Kidney epithelial cell (primary cell): ENCODE data around the gene FAM184A. TPM values are rescaled to one million over a fixed set of nuclear protein-coding genes. Genes with fewer than 3 reads are reported as not detected.

Experiments used
- DNase-seq: peaks from one replicate; pipeline ENCODE4 v3.0.0-alpha.2; 2010; ENCODE audit warnings: low read depth
- H3K27me3 ChIP-seq: 2 replicates; pipeline ENCODE4 v1.6.0; 2011; ENCODE audit warnings: low read length; ENCODE audit not compliant: control insufficient read depth, insufficient read depth
- H3K36me3 ChIP-seq: 2 replicates; pipeline ENCODE4 v1.5.1; 2011; ENCODE audit warnings: low read length; ENCODE audit not compliant: control insufficient read depth, insufficient read depth
- H3K4me3 ChIP-seq: 2 replicates; pipeline ENCODE4 v1.5.1; 2011; ENCODE audit warnings: low read depth, mild to moderate bottlenecking, control low read depth, low read length
- total RNA-seq: library from RNA; depleted of rRNA; stranded (reverse); fragments of >200 nt; gene quantifications from 2 replicates; pipeline ENCODE4 v1.2.3, GENCODE V29; 2015
- TF ChIP-seq, protein P1 (sequence below): IDR thresholded peaks from 2 replicates; pipeline ENCODE4 v1.5.1; 2011; ENCODE audit warnings: mild to moderate bottlenecking, moderate library complexity, low read length, control low read depth, inconsistent platforms; ENCODE audit not compliant: insufficient read depth, poor library complexity, severe bottlenecking

Gene FAM184A
- total RNA-seq, 1 donor from 2014 or later, result 2.0 TPM

DNA sequence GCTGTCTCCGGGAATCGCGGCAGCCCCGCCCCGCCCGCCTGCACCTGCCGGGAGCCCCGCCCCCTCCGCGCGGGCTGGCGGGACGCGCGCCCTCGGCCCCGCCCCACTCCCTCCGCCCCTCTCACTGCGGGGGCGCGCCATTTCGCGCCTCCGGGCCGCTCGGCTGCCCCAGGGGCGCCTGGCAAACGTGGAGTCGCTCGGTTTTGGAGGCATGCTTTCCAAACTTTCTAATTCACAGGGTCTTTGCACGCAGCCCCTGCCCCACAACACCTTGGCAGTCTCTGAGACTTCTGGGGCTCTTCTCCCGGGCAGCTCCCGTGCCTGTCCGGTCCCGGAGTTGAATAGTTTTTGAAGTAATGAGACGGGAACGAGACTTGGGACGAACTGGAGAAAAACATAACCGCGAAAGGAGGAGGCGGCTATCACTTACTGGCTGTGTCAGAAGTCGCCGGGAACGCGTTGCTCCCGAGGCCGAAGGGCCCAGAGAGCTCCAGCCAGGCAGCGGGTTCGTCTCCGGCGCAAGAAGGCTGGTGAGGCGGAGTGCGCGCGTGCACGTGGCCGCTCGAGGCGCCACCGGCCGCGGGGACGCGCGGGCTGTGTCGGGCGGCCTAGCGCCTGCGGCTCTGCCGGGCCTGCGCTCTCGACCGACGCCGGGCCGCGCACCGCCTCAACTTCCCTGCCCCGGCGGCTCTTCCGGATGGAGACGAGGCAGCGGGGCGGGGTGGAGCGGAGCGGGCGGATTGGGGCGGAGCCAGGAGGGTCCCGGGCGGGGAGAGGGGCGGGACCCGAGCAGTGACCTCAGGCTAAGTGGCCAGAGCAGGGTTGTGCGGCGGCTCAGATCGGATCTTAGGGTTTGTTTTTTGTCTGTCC is 143.8 kb downstream of the FAM184A start, which contains the start of gene MCM9:
TSS of gene MCM9 (minus strand) at position 699 of the 870 bp plus-strand sequence. CDS start 3,436 bp downstream, outside the sequence.
- H3K36me3 ChIP-seq, result no peaks in the 10 kb centered on the region
- peak; percentile 34 for DNase-seq

DNA sequence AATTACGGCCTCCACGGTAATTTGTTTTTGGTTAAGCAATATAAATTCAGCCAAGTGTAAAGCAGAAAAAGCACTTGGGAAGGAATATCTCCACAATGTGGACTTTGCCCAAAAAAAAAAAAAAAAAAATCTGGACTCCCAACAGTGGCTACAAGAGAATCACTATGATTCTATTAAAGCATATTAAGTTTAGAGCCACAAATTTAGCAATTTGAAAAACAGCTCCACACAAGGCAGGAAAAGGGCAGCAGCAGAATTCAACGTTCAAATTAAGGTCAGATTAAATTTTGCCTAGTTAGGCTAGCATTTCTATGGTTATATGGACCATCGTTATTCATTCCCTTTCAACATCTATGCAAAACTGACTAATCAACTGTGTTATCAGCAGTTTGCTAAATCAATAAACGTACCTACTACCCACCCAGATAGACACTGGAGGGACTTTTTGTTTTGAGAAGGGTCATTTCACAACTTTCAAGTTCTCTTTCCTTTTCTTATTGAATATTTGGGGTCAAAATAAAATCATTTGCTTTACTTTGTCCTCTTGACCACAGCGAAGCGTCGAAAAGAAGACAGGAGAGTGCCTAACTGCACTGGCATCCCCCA is 144.5 kb downstream of the FAM184A start:
- peak overlapping the region; percentile 71 for H3K4me3 ChIP-seq
- DNase-seq, result no peak
- TF ChIP-seq, protein P1, sequence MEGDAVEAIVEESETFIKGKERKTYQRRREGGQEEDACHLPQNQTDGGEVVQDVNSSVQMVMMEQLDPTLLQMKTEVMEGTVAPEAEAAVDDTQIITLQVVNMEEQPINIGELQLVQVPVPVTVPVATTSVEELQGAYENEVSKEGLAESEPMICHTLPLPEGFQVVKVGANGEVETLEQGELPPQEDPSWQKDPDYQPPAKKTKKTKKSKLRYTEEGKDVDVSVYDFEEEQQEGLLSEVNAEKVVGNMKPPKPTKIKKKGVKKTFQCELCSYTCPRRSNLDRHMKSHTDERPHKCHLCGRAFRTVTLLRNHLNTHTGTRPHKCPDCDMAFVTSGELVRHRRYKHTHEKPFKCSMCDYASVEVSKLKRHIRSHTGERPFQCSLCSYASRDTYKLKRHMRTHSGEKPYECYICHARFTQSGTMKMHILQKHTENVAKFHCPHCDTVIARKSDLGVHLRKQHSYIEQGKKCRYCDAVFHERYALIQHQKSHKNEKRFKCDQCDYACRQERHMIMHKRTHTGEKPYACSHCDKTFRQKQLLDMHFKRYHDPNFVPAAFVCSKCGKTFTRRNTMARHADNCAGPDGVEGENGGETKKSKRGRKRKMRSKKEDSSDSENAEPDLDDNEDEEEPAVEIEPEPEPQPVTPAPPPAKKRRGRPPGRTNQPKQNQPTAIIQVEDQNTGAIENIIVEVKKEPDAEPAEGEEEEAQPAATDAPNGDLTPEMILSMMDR, result no peak
- no peaks in the 10 kb centered on the region for H3K27me3 ChIP-seq
- H3K36me3 ChIP-seq, result no peaks in the 10 kb centered on the region

More for the DNA sequence above, 143.8 kb downstream of the FAM184A start, which contains the start of gene MCM9:
- H3K27me3 ChIP-seq, result no peaks in the 10 kb centered on the region
- TF ChIP-seq, protein P1, result no peak
- peak within 1 kb of the TSS; percentile 71 for H3K4me3 ChIP-seq

DNA sequence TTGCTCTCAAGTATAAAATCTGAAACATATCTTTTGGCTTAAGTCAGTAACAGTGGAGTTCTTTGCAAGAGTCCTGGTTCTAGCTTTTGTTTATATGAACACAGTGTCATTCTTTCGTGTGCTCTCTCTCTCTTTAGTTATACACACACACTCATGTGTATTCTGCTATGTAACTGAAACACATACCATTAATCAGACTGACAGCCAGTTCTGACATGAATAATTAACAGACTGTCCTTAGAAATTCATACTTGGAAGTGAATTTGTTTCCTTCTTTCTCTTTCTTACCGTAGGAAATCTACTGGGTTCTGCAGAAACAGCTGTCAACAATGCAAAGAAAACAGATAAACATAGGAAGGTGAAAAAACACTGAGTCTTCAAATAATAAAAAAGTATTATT is 146.0 kb downstream of the FAM184A start:
- TF ChIP-seq, protein P1, result no peak
- H3K27me3 ChIP-seq, result no peaks in the 10 kb centered on the region
- no peak for DNase-seq

DNA sequence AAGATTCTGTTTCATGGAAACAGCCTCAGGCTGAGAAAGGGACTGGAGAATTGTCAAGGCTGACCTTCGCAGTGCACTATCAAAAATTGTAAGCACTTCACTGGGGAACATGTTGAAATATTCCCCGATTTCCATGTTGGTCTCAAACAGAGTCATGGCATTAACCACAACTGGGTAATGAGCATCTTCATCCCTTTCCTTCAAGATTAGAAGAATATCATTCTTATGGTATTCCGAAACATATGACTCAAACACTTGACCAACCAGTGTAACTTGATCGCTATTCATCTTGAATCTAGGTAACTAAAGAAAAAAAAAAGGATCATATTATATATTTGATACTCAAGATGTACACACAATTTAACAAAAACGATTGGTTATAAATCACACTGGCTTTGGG is 147.0 kb downstream of the FAM184A start:
- no peaks in the 10 kb centered on the region for H3K36me3 ChIP-seq
- TF ChIP-seq, protein P1, result no peak
- H3K4me3 ChIP-seq, result no peak overlapping the region
- no peak for DNase-seq
- no peaks in the 10 kb centered on the region for H3K27me3 ChIP-seq

More for the DNA sequence above, 146.0 kb downstream of the FAM184A start:
- H3K36me3 ChIP-seq, result no peaks in the 10 kb centered on the region
- H3K4me3 ChIP-seq, result no peak overlapping the region

DNA sequence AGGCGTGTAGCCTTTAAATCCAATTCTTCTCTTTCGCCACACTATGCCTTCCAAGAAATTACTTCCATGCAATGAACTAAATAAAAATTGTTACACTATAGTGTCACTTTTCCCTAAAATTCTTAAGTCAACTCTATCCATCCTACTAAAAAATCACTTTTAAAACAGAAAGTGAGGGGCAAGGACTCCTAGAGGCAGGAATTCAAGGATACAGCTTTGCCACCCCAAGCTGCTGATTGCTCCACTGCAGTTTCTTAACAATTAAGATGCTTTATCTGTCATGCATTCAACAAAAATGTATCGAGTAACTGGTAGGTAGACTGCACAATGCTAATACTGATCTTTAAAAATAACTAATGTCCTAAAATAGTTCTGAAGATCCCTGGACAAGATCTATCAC is 147.8 kb downstream of the FAM184A start:
- no peaks in the 10 kb centered on the region for H3K27me3 ChIP-seq

More for the DNA sequence above, 147.8 kb downstream of the FAM184A start:
- H3K4me3 ChIP-seq, result no peak overlapping the region
- DNase-seq, result no peak
- H3K36me3 ChIP-seq, result no peaks in the 10 kb centered on the region
- TF ChIP-seq, protein P1, result no peak
